ENCODE measurements around the gene TWIST2.

Gene TWIST2

DNA sequence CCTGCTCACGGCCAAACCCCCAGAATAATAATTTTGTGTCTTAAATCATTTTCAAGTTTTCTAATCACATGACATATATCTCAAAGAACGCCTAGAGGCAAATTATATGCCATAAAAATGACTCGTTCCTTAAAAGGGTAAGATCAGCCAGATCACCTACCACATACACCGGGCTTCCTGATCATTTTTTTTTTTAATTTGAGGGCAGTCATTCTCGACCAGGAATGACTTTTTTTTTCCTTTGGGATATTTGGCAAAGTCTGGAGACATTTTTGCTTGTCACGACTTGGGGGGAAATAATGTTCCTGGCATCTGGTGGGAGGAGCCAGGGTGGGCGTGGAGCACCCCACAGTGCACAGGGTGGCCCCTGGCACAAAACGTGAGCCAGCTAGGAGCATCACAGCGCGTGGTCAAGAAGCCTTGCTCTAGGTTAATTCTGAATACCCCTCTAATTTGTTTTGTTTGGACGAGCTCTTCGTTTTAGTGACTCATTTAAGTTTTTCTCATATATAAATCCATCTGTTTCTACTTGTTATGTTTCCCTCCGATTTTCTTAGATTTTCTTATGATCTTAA, 94.9 kb downstream of the TWIST2 start:
- no peak for DNase-seq

DNA sequence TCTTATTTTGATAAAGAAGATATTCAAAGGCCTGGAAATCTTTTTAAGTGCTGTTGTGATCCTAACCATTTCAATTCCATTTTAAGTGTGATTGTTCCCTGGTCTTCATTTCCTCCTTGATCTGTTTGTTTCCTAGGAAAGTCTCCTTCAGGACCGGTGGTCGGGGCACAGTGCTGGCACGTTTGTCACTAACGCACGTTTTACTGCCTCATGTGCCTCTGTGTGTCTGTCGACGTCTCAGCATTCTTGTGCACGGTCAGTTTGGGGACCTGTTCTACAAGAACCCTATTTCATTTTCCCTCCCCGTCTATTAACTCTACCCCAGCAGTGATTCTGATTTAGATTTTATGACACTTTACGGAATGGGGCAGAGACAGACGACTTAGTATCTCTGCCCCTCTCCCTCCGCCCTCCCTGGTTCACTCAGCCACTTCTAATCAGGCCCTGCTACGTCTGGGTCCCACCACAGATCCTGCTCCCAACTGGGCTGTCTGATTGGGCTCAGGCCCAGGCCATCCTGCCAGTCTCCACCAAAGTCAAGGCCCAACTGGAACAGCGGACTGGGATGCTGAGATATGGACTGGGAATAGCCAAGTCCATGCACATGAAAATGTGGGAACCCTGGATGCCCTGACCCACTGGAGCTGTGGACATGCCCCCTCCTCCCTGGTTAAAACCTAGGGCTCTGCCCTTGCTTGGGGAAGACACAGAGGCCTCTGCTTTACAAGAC, 95.6 kb downstream of the TWIST2 start:
- DNase-seq: no peak

DNA sequence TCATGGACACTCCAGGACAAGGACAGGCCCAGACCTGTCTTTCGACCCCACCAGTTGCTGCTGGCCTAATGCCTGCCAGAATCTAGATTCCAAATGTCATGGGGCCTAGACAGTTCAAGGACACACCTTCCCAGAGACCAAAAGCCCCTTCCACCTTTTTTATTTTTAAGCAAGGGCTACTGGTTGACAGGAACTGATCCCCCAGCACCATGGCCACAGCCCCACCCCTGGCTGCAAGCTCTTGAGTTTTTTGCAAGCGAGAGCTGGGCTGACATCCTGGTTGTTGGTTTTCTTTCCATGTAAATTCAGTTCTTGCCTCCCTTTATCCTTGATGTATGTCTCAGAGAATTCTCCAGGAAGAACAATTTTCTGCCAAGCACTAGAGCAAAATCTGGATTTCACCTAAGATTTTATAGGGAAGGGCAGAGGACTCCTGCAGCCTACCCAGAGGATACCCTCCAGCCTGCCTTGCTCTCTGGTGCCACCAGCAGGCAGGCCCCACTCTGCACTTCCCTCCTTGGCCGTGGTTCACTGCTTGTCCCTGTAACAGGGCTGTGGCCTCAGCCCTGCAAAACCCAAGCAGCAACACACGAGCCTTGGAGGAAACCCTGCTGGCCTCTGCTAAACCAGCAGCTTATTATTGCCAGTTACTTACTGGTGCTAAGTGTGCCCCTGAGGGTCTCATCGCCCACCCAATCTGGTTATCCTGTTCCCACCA, 97.7 kb downstream of the TWIST2 start:
- DNase-seq: peak in 1 of 2 experiments; percentile 11

DNA sequence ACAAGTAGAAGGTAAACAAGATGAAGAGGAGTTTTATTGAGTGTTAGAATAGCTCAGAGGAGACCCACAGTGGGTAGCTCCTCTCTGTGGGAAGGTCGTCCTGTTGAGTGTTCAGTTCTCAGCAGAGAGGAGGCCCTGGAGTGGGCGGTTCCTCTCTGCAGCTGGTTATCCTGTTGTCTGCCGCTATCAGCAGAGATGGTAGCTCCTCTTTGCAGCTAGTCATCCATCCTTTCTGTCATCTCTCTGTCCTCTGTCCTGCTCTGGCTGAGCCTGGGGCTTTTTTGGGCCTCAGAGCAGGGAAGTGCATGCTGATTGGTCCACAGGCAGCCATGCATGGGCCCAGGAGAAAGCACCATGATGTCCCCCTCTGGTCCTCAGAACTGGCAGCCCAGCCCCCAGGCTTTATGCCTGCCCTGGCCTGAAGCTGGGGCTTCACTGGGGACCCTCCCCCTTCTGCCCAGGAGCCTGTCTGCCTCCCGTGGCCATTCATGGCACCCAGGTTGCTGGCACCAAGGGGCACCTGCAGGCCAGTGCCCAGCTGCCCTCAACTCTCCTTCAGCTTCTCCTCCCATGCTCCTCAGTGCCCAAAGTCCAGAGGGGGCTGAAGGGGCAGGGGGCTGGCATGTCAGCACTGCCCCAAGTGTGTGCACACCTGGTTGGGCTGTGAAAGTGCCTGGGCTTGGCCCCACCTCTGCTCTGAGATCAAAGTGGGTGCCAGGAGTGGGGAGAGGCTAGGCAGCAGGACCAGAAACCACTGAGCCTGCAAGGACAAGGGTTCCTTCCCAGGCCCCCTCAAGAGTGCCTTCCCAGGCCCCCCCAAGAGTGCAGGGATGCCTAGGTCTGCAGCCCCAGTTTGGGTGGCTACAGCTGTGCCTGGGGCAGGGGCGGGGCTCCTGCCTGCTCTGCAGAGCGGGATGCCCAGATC, 98.7 kb downstream of the TWIST2 start:
- no peak for DNase-seq

DNA sequence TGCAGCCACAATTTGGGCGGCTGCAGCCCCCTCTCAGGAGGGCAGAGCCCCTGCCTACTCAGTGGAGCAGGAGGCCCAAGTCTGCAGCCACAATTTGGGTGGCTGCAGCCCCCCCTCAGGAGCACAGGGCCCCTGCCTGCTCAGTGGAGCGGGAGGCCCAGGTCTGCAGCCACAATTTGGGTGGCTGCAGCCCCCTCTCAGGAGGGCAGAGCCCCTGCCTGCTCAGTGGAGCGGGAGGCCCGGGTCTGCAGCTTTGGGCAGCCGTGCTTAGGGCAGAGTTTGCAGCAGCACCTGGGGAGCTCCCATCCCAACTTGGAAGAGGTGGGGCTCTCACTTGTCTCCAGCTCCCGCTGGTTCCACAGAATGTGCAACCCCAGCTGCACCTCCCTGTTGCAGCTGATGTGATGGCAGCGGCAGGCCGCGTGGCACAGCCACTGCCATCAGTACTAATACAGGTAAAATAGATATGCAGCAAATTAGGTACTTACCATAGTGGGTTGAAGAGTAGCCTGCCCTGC, 99.4 kb downstream of the TWIST2 start:
- DNase-seq: no peak

DNA sequence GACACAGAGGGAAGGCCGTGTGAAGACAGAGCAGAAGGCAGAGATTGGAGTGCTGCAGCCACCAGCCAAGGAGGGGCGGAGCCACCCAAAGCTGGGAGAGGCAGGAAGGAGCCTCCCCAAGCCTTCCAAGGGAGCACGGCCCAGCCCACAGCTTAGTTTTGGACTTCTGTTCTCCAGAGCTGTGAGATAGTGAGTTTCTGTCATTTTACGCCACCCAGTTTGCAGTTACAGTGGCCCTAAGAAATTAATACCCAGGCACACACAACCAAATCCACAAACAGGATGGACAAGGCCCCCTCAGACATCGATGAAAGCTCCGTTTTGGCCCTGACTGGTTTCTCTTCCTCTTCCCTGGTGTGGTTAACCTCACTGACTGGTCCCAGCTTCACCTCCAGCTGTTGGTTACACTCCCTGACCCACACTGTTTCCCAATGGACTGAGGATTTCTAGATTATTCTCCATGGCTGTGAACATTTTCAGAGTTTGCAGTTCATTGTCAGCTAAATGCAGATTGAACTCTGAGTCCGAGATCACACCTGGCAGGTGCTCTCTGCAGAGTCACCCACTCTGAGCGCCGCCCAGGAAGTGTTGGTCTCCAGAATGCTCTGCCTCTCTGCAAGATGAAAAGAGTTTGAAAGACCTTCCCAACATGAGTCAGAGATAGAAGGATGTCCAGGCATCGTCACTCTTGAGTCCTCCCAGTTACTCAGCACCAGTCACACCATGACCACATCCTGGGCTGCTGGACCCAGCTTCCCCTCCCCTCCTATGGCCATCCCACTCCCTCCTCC, 100.2 kb downstream of the TWIST2 start:
- DNase-seq: no peak

DNA sequence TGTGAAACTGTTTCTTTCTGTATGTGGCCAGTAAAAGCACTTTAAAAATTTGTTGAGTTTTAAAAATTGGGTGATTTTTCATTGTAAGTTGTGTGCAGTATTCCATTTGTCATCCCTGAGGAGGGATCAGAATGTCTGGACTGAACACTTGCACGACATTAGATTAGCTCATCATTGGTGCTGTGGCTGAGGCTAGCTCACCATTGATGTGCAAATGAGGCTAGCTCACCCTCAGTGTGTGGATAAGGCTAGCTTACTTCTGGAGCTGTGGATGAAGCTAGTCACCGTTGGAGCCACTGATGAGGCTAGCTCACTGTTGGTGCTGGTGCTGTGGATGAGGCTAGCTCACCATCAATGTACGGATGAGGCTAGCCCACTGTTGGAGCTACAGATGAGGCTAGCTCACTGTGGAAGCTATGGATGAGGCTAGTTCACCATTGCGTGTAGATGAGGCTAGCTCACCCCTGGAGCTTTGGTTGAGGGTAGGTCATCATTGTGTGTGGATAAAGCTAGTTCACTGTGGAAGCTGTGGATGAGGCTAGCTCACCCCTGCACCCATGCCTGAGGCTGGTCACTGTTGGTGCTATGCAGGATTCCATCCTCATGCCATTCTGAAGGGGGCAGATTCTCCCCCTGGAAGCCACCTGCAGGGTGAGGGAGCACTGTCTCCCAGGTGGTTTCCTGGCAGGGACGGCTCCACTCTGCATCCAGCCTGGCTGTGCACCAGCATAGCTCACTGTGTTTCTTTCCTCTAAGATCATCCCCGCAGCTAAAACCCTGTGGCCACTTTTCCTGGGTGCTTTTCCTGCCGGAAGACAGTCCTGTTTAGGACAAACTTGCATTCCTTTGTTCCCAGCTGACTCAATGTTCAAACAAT, 101.1 kb downstream of the TWIST2 start:
- no peak for DNase-seq

DNA sequence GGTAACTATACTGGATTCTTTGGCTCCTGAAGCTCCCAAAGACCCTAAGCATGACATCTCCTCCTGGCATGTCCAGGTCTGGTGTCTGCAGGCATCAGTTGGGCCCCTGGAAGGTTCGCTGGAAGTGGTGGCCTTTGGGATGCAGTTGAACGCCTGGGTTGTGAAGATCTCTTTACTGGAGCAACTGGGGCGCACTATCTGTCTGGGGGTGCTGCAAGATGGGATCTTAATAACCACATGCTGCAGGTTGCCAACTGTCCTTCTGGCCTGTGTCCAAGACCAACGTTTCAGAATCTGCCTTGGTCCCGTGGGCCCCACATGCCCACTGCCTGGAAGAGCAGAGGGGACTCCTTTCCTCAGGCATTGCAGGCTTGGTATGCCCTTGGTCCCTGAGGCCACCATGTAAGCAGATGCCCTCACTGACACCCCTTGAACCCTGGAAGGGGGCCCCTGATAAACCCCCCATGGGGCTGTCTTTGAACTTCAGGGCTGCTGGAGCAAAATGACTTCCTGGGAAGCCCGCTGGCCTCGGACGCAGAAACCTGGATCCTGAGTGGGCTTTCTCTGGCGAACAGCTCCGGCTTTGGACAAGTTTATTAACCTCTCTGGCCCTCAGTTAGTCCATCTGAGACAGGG, 101.9 kb downstream of the TWIST2 start:
- no peak for DNase-seq

DNA sequence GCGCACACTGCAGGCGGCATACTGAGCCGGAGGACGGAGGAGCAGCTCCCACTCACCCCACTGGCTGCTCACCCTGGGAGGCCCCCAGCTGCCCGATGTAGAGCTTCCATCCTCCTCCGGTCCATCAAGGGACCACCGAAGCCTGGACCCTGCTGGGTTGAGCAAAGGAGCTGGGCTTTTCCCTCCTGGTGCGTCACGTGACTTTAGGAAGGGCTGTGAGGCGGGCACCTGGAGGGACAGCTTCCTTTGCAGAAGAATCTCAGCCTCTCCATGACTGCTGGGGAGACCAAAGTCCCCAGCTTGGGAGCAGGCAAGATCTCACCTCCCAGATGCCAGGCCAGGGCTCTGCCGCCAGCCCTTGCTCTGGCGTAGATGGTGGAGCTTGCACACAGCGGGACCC, 102.7 kb downstream of the TWIST2 start:
- no peak for DNase-seq

DNA sequence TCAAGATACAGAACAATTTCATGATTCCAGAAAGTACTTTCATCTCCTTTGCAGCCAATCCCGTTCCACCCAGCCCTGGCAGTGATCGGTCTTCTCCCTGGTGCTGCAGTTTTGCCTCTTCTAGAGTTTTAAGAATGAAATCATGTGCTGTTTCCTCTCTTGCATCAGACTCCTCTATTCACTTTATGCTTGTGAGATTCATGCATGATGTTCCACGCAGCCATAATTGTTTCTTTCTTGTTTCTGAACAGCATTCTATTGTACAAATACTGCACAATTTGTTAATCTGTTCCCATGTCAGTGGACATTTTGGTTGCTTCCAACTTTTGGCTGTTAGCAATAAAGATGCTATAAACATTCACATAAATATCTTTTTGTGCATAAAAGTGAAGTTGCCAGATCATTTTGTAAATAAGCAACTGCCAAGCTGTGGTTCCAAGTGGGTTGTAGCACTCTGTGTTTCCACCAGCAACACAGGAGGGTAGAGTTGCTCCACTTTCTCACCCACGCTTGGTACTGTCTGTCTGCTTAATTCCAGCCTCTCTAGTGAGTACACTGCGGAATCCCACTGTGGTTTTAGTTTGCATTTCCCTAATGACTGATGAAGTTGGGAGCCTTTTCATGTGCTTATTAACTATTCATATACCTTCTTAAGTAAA, 104.5 kb downstream of the TWIST2 start:
- DNase-seq: no peak

DNA sequence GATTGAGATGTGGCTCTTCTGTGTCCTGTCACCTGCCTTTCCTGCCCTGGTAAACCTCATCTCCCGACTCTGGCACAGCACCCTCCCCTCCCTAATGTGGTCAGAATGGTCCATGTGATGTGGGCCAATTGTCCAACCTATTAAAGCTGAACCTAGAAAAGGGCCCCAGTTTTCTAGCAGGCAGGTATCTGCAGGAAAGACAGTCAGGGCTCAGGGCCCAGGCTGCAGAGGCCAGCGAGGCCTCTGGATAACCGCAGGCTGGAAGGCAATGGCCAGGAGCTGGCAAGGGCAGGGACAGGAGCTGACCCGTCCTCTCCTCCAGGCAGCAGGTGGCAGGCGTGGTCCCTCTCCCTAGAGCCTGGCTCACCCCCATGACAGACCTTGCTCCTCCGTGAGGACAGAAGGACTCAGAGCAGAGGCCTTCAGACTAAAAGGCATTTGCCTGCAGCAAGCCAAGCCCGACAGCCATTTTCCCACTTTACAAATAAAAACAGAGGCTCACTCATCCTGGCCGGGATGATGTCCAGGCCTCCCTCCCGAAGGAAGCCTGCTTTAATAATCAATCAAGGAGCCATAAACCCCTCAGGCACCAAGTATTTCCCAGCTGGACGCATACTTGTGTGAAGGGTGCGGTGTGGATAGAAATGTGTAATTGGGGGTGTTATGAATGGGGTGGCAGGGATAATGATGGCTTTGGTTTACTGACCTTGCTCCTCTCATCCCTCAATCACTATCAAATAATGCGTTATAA, 107.1 kb downstream of the TWIST2 start:
- no peak for DNase-seq

DNA sequence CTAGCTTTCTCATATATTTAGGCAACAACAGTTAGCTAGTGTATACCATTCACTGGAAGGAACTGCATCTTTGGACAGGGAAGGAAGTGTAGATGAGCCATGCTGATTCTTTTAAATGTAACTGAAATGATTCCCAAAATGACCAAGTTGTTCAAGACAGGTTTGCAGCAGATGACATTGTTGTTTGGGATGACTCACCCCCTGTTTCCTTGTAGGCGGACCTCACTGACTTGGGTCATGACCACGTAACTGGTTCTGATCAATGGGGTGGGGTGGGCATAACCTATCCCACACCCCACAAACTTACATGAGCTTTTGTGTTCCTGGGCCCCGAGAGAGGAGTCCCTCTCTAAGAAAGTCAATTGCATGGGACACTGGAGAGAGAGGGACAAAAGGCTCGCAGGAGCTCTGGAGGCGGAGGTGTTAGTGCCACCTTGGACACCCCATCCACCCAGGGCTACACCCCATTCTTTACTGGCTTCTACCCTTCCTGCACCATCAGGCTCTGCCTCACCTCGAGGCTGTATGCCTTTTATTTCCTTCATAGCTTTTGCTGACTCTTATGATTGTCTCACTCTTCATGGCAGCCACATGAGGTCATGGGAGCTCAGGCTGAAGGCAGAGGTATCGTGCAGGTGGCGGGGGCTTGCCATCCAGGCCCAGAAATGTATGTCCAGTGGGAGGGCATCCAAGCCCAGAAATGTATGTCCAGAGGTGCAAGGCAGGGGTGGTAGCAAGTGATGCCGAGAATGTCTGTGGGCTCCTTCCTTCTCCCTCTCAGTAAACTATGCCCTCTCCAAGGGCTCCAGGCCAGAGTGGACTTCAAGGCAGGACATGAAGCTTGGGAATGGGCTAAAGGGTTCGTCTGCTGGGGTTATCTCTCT, 108.0 kb downstream of the TWIST2 start:
- no peak for DNase-seq

DNA sequence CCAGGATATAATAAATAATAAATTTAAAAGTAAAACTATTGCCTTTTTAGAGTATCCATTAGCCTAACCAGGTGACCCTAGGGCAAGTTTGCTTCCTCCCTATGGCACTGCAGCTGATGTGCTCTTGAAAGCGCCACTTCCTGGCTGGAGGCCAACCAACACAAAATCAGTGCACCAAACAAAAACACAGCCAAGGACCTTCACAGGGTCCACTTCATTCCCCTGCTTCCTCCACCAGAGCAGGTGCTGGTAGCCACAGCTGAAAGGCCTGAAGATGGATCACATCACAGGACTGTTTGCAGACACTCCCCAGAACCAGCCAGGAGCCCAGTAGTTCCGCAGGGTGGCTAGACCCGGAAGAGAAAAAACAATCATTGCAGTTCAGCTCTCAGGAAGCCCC, 108.8 kb downstream of the TWIST2 start:
- DNase-seq: no peak

Measured in activated CD4-positive, alpha-beta T cell treated with anti-CD3 and anti-CD28 coated beads, Interleukin-2, amount 50 U/mL, for 48 hours (primary cell).